Peyer's patch (tissue), 4 donors: ENCODE data around the gene GRID2.

Source experiments
- CTCF ChIP-seq, 6 experiments: fragments of 450-650 bp in 4 of 6; fragments of 200-600 bp in 2 of 6; sonication (generic) in 1 of 6; IDR thresholded peaks; one replicate each; pipeline ENCODE4 v1.5.1; 2017 to 2019; ENCODE audit warnings: antibody characterized with exemption in 6 of 6, mild to moderate bottlenecking in 3 of 6, moderate library complexity in 1 of 6
- POLR2A ChIP-seq, 2 donors: fragments of 450-650 bp; IDR thresholded peaks; one replicate each; pipeline ENCODE4 v1.5.1; 2017; ENCODE audit warnings: antibody characterized with exemption in 2 of 2, mild to moderate bottlenecking in 2 of 2, moderate library complexity in 2 of 2

GRCh38 chr4:92339676-92340075 lies 35.9 kb downstream of the GRID2 start:
- no peak for TF ChIP-seq CTCF (IDR thresholded peaks at IDR 0.05)
- no peak for TF ChIP-seq POLR2A (IDR thresholded peaks at IDR 0.05)
